HG02588 (cell line): Measurements from ENCODE around the gene PDCL2.

Source experiments
- ATAC-seq: cut with Tn5 transposase; IDR thresholded peaks from one replicate; pipeline ENCODE4 v1.9.1; 2021; ENCODE audit warnings: mild to moderate bottlenecking, moderate library complexity; ENCODE audit not compliant: unreplicated experiment

The PDCL2 gene

GRCh38 chr4:55543858-55544257 lies 48.2 kb downstream of the PDCL2 start:
- no peak for ATAC-seq

GRCh38 chr4:55540271-55540670 lies 51.8 kb downstream of the PDCL2 start:
- no peak for ATAC-seq

- no peak for ATAC-seq
These were observed 52.4 kb downstream of the PDCL2 start for GRCh38 chr4:55539658-55540057.

- no peak for ATAC-seq
These were observed 53.5 kb downstream of the PDCL2 start for GRCh38 chr4:55538531-55538930.

GRCh38 chr4:55534306-55534705 lies 57.7 kb downstream of the PDCL2 start:
- ATAC-seq, result no peak

- ATAC-seq, result no peak
These were observed 61.4 kb downstream of the PDCL2 start for GRCh38 chr4:55530691-55531090.

GRCh38 chr4:55530167-55530566 lies 61.9 kb downstream of the PDCL2 start:
- no peak for ATAC-seq

- ATAC-seq, result no peak
These were observed 63.6 kb downstream of the PDCL2 start for GRCh38 chr4:55528491-55528890.

GRCh38 chr4:55524844-55525571 lies 67.0 kb downstream of the PDCL2 start:
- no peak for ATAC-seq

GRCh38 chr4:55518442-55518841 lies 73.6 kb downstream of the PDCL2 start:
- ATAC-seq, result no peak

GRCh38 chr4:55517526-55518229 lies 74.4 kb downstream of the PDCL2 start:
- ATAC-seq, result peak; percentile 70

- ATAC-seq, result no peak
These were observed 79.0 kb downstream of the PDCL2 start for GRCh38 chr4:55512922-55513571.

GRCh38 chr4:55512077-55512476 lies 80.0 kb downstream of the PDCL2 start:
- ATAC-seq, result no peak

GRCh38 chr4:55510685-55511084 lies 81.4 kb downstream of the PDCL2 start:
- no peak for ATAC-seq

- ATAC-seq, result no peak
These were observed 82.8 kb downstream of the PDCL2 start for GRCh38 chr4:55509266-55509665.

GRCh38 chr4:55507612-55508011 lies 84.4 kb downstream of the PDCL2 start:
- no peak for ATAC-seq
